ENCODE data around the gene MAPKAP1. TPM values are rescaled to one million over a fixed set of nuclear protein-coding genes. Genes with fewer than 3 reads are reported as not detected.

Gene MAPKAP1
- total RNA-seq, 4 donors from 2014 or later = 87.1 to 114 (median 111) TPM

DNA sequence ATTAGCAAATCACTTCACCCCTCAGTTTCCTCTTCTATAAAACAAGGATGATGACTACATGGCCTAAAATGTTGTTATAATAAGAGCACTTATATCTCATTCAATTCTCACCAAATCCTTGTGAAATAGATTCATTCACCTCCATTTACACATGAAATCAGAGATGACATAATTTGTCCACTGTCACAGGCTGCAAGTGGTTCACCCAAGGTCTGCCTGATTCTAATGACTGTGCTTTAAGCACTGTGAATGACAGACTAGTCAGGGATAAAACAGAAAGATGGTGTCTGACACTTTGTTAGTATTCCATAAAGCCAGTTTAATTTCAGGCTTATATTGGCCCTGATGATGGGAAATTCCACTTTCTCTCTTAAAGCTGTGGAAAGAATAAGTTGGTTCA, 209.5 kb downstream of the MAPKAP1 start:
- no peak overlapping the region for H3K4me3 ChIP-seq (replicated peaks in 1 of 3)
- no peak overlapping the region for H3K27ac ChIP-seq
- intact Hi-C loops (cut with DNase I) = no loop called here
- no peak for DNase-seq
- H3K36me3 ChIP-seq = no peaks in the 10 kb centered on the region
- H3K4me1 ChIP-seq = no peaks in the 10 kb centered on the region
- H3K9me3 ChIP-seq = no peaks in the 10 kb centered on the region
- H3K27me3 ChIP-seq = no peaks in the 10 kb centered on the region
- TF ChIP-seq, protein P1, sequence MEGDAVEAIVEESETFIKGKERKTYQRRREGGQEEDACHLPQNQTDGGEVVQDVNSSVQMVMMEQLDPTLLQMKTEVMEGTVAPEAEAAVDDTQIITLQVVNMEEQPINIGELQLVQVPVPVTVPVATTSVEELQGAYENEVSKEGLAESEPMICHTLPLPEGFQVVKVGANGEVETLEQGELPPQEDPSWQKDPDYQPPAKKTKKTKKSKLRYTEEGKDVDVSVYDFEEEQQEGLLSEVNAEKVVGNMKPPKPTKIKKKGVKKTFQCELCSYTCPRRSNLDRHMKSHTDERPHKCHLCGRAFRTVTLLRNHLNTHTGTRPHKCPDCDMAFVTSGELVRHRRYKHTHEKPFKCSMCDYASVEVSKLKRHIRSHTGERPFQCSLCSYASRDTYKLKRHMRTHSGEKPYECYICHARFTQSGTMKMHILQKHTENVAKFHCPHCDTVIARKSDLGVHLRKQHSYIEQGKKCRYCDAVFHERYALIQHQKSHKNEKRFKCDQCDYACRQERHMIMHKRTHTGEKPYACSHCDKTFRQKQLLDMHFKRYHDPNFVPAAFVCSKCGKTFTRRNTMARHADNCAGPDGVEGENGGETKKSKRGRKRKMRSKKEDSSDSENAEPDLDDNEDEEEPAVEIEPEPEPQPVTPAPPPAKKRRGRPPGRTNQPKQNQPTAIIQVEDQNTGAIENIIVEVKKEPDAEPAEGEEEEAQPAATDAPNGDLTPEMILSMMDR (IDR thresholded peaks at IDR 0.05) = no peak
- TF ChIP-seq POLR2A (IDR thresholded peaks at IDR 0.05) = no peak

DNA sequence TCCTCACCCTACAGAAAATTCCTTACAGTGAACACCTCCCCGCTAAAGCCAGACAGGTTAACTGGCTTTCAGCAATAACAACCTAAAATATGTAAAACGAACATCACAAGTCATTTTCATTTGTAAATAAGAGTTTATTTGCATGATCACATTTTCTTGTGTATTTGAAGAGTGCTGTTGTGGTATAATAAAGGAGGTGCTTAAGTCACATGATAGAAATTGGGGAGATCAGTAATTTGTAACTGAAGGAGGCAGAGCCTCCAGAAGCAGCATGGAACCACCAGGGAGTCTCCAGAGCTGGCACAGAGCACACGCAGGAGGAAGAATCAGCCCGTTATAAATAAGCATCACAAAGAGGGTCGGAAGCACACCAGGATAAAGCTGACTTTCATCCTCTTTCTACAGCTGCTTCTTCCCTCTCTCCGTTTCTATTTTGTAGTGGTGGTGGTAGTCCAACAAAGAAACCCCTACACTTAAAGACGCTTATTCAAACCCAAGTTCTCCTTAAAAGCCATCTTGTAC, 210.6 kb downstream of the MAPKAP1 start:
- no peak for TF ChIP-seq POLR2A (IDR thresholded peaks at IDR 0.05)
- TF ChIP-seq, protein P1 (IDR thresholded peaks at IDR 0.05) = no peak
- WGBS, 2 donors = 85 to 91% methylated on average over 7 of the region's 7 CpGs
- Histone ChIP-seq H3K27me3 (no peaks in the 10 kb centered on the region), H3K4me3 (replicated peaks in 1 of 3) (no peak overlapping the region), H3K9me3 (no peaks in the 10 kb centered on the region), H3K4me1 (no peaks in the 10 kb centered on the region), H3K36me3 (no peaks in the 10 kb centered on the region), H3K27ac (no peak overlapping the region)
- no peak for DNase-seq
- intact Hi-C loops (cut with DNase I) = no loop called here

DNA sequence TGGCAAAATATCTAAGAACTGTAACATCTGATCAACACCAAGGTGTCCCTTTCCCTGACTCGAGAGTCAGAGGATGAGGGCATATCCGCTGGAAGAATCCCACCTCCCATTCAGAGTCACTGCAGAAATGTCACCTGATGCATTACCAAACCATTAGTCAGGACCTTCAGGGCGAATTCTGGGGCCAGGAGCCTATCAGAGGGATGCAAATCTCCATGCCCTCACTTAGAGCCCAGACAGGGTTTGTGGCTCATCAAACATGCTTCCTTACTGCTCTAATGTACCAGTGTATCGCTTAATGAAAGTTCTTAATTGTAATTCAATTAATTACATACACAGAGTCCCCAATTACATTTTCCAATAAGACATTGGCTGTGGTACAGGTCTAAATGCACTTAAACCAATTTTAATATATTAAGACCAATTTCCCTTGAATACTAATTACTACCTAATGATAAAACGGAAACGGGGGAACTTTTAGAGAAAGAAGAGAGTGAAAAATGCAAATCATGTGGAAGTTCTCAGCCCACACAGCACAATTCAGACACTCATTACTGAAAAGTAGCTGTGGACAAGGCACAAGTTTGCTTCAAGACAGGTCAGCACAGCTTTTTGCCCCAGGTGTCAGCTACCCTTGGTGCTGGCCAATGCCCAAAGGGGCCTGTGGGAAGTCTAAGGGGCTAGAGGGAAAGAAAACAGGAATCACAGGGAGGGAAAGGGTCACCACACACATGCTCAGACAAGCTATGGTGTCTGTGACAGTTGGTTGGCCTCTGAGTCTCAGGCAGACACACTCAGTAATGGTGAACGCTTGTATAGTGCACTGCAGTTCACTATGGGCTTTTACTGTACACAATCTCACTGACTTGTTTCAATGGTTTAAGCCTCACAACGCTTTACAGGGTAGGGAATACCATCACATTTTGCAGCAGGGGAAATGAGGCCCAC, 211.6 kb downstream of the MAPKAP1 start:
- Histone ChIP-seq H3K9me3 (no peaks in the 10 kb centered on the region), H3K36me3 (no peaks in the 10 kb centered on the region), H3K27ac (no peak overlapping the region), H3K4me1 (no peaks in the 10 kb centered on the region), H3K27me3 (no peaks in the 10 kb centered on the region), H3K4me3 (replicated peaks in 1 of 3) (no peak overlapping the region)
- TF ChIP-seq POLR2A (IDR thresholded peaks at IDR 0.05) = no peak
- TF ChIP-seq, protein P1 (IDR thresholded peaks at IDR 0.05) = no peak
- DNase-seq = no peak
- intact Hi-C loops (cut with DNase I) = no loop called here
- 79 to 84% methylated on average over 8 of the region's 8 CpGs for WGBS, 2 donors

DNA sequence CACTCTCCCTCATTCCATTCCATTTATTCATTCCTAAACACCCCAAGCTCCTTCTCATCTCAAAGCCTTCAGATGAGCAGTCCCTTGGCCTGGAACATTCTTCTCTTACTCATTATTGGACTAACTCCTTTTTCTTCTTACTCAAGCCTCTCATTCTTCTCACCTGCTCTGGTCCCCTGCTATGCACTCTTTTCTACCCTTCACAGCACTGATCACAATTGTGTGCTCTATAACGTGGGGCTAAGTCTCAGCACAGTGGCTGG, 212.4 kb downstream of the MAPKAP1 start:
- DNase-seq = no peak
- Histone ChIP-seq H3K4me3 (replicated peaks in 1 of 3) (no peak overlapping the region), H3K27me3 (no peaks in the 10 kb centered on the region), H3K9me3 (no peaks in the 10 kb centered on the region), H3K4me1 (no peaks in the 10 kb centered on the region), H3K27ac (no peak overlapping the region), H3K36me3 (no peaks in the 10 kb centered on the region)
- 88 to 89% methylated on average over 1 of the region's 1 CpG for WGBS, 2 donors
- TF ChIP-seq, protein P1 (IDR thresholded peaks at IDR 0.05) = no peak
- intact Hi-C loops (cut with DNase I) = no loop called here

DNA sequence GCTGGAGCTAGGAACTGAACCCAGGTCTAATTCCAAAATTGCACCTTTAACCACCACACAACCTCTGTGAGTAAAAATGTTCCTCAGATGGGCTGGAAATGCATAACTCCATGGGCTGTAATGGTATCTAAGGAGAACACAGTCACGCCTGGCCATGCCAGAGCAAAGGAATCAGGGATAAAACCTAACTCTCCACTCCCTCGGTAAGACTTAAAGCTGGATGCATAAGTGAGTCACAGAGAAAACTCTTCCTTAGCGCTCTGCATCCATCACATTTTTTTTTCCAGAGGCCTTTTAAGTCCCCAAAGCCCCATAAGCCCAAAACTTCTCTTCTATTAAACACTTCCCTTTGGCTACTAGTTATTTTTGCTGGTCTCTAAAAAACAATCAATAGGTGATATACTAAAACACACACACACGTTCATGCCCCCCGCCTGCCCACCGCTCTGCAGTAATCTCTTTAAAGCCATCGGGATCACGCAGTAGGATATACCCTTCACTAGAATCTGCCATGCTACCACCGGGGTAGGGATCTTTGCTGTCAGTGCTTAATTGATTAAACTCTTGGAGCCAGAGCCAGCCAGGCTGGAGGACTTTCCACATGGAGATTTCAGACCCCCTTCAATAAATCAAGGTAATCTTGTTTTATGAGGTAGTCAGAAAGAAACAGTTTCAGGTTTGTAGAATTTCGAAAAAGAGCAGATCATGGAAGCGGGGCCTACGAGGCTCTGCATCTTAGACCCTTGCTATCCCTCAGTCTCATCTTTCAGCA, 212.9 kb downstream of the MAPKAP1 start:
- H3K36me3 ChIP-seq = no peaks in the 10 kb centered on the region
- H3K9me3 ChIP-seq = no peaks in the 10 kb centered on the region
- WGBS, 2 donors = 94 to 97% methylated on average over 12 of the region's 12 CpGs
- intact Hi-C loops (cut with DNase I) = no loop called here
- no peaks in the 10 kb centered on the region for H3K4me1 ChIP-seq
- DNase-seq = no peak
- no peak overlapping the region for H3K27ac ChIP-seq
- H3K4me3 ChIP-seq (replicated peaks in 1 of 3) = no peak overlapping the region
- no peaks in the 10 kb centered on the region for H3K27me3 ChIP-seq
- TF ChIP-seq POLR2A (IDR thresholded peaks at IDR 0.05) = no peak
- TF ChIP-seq, protein P1 (IDR thresholded peaks at IDR 0.05) = no peak
